ENCODE measurements around the gene NTM. TPM values are rescaled to one million over a fixed set of nuclear protein-coding genes. Genes with fewer than 3 reads are reported as not detected.
A peak's percentile ranks its signal among the peaks of the same experiment; 100 is the strongest.

Gene NTM
- total and polyA plus RNA-seq, 7 donors = 0.07 to 1.1 (median 0.22) TPM; not detected in 2

DNA sequence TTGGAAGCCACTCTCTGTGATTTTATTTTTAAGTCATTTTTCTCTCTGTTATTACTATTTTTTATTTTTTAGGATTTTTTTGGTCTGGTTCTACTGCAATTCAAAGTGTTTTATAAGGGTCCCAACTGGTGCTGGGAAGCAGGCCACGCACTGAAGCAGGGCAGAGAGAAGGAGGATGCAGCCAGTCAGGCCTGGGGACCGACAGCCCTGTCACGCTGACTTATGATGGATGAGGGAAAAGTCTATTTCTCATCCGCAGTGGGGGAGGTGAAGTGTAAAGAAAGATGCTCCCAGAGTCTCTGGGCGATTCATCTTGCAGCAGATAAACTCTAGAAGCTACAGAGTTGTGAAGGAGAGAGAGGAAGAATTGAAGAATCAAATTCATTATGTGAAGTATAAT, 191.6 kb downstream of the NTM start:
- ATAC-seq = no peak
- H3K27ac ChIP-seq = no peak overlapping the region
- H3K27me3 ChIP-seq (ENCODE audit: insufficient read depth in 3 of 3, low read length in 2 of 3) = no peaks in the 10 kb centered on the region
- DNase-seq = no peak
- H3K4me3 ChIP-seq = no peak overlapping the region
- no peaks in the 10 kb centered on the region for H3K36me3 ChIP-seq (ENCODE audit: insufficient read depth in 1 of 2, low read depth in 1 of 2)
- WGBS, 3 donors = 79 to 85% (median 83%) methylated on average over 5 of the region's 5 CpGs
- H3K9me3 ChIP-seq = no peaks in the 10 kb centered on the region
- TF ChIP-seq, protein P1, sequence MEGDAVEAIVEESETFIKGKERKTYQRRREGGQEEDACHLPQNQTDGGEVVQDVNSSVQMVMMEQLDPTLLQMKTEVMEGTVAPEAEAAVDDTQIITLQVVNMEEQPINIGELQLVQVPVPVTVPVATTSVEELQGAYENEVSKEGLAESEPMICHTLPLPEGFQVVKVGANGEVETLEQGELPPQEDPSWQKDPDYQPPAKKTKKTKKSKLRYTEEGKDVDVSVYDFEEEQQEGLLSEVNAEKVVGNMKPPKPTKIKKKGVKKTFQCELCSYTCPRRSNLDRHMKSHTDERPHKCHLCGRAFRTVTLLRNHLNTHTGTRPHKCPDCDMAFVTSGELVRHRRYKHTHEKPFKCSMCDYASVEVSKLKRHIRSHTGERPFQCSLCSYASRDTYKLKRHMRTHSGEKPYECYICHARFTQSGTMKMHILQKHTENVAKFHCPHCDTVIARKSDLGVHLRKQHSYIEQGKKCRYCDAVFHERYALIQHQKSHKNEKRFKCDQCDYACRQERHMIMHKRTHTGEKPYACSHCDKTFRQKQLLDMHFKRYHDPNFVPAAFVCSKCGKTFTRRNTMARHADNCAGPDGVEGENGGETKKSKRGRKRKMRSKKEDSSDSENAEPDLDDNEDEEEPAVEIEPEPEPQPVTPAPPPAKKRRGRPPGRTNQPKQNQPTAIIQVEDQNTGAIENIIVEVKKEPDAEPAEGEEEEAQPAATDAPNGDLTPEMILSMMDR (IDR thresholded peaks at IDR 0.05) = no peak
- intact Hi-C loops (cut with DNase I) = no loop called here
- no peaks in the 10 kb centered on the region for H3K4me1 ChIP-seq

GRCh38 chr11:131568318-131568717, 197.9 kb downstream of the NTM start:
- Histone ChIP-seq H3K4me1 (no peaks in the 10 kb centered on the region), H3K4me3 (no peak overlapping the region), H3K27ac (no peak overlapping the region), H3K9me3 (no peaks in the 10 kb centered on the region), H3K36me3 (ENCODE audit: insufficient read depth in 1 of 2, low read depth in 1 of 2) (no peaks in the 10 kb centered on the region), H3K27me3 (ENCODE audit: insufficient read depth in 3 of 3, low read length in 2 of 3) (no peaks in the 10 kb centered on the region)
- no peak for ATAC-seq
- intact Hi-C loops (cut with DNase I) = no loop called here
- no peak for DNase-seq
- WGBS, 3 donors = 78 to 90% (median 80%) methylated on average over 1 of the region's 1 CpG
- TF ChIP-seq, protein P1 (IDR thresholded peaks at IDR 0.05) = no peak

DNA sequence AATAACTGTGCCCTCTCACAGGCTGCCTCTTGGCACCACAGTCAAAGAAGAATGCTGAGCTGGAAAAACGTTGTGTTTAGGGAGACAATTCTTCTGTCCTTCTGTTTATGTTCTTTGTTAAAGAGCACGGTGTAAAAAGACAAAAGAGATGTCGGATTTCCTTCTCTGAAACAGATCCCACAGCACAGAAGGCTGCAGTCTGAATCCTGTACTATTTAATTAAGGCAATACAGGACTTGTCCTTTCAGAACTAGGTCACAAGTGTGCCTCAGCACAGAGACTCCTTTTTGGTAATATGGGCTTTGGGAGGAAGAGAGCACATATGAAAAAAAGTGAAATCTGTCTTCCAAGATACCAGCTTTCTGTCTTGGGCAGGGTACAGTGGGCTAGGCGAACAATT, 201.2 kb downstream of the NTM start:
- Histone ChIP-seq H3K9me3 (no peaks in the 10 kb centered on the region), H3K27ac (no peak overlapping the region), H3K27me3 (ENCODE audit: insufficient read depth in 3 of 3, low read length in 2 of 3) (no peaks in the 10 kb centered on the region), H3K4me3 (no peak overlapping the region), H3K36me3 (ENCODE audit: insufficient read depth in 1 of 2, low read depth in 1 of 2) (no peaks in the 10 kb centered on the region), H3K4me1 (no peaks in the 10 kb centered on the region)
- intact Hi-C loops (cut with DNase I) = no loop called here
- TF ChIP-seq, protein P1 (IDR thresholded peaks at IDR 0.05) = no peak
- ATAC-seq = no peak
- 42 to 53% (median 46%) methylated on average over 4 of the region's 4 CpGs for WGBS, 3 donors
- no peak for DNase-seq

GRCh38 chr11:131572423-131572822, 202.0 kb downstream of the NTM start:
- ATAC-seq (no peak), DNase-seq (no peak)
- H3K27ac ChIP-seq = no peak overlapping the region
- intact Hi-C loops (cut with DNase I) = no loop called here
- 86 to 90% (median 87%) methylated on average over 7 of the region's 7 CpGs for WGBS, 3 donors
- no peak overlapping the region for H3K4me3 ChIP-seq
- no peaks in the 10 kb centered on the region for H3K36me3 ChIP-seq (ENCODE audit: insufficient read depth in 1 of 2, low read depth in 1 of 2)
- no peaks in the 10 kb centered on the region for H3K9me3 ChIP-seq
- no peaks in the 10 kb centered on the region for H3K4me1 ChIP-seq
- TF ChIP-seq, protein P1 (IDR thresholded peaks at IDR 0.05) = no peak
- H3K27me3 ChIP-seq (ENCODE audit: insufficient read depth in 3 of 3, low read length in 2 of 3) = no peaks in the 10 kb centered on the region

DNA sequence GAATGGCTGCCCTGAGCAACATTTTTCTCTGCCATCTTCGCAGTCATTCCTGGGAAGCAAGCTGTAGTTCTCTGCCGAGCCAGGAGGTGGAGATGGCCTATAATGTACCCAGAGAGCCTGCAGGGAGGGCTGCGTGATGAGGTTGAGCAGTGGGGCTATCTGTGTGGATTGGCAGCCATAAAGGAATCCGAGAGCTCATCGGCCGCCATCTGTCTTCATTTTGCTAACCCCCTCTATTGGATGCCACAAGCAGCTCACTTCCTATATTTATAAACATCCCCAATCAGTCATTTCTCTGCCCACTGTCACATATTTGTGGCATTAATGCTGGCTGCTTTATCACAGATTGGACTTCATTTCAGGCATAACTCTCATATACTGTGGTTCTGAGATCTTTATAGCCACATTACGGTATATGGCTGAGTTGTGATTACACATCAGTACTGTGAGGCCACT, 209.5 kb downstream of the NTM start:
- ATAC-seq (no peak), DNase-seq (peak in 1 of 2 donors; percentile 18)
- no peak overlapping the region for H3K4me3 ChIP-seq
- no peak overlapping the region for H3K27ac ChIP-seq
- no peaks in the 10 kb centered on the region for H3K4me1 ChIP-seq
- peaks cover 0 to 6% (median 2%) of the 10 kb centered on the region in 3 donors for H3K27me3 ChIP-seq (ENCODE audit: insufficient read depth in 3 of 3, low read length in 2 of 3)
- intact Hi-C loops (cut with DNase I) = loop anchor here in 1 of 2 donors (2.0 kb wide), 1 partner anchor 95 kb away; no protein-coding TSS in a partner anchor
- no peaks in the 10 kb centered on the region for H3K36me3 ChIP-seq (ENCODE audit: insufficient read depth in 1 of 2, low read depth in 1 of 2)
- no peaks in the 10 kb centered on the region for H3K9me3 ChIP-seq
- 35 to 50% (median 47%) methylated on average over 7 of the region's 7 CpGs for WGBS, 3 donors
- TF ChIP-seq, protein P1 (IDR thresholded peaks at IDR 0.05) = peak; percentile 17

Data from psoas muscle (tissue), 8 donors.